SW 1271 (cell line): ENCODE measurements around the gene POLE.

ENCODE experiments used
- DNase-seq, 2 experiments: peaks; one replicate each; lab custom pipeline; 2025; lab: John Stamatoyannopoulos, UW

POLE gene, protein sequence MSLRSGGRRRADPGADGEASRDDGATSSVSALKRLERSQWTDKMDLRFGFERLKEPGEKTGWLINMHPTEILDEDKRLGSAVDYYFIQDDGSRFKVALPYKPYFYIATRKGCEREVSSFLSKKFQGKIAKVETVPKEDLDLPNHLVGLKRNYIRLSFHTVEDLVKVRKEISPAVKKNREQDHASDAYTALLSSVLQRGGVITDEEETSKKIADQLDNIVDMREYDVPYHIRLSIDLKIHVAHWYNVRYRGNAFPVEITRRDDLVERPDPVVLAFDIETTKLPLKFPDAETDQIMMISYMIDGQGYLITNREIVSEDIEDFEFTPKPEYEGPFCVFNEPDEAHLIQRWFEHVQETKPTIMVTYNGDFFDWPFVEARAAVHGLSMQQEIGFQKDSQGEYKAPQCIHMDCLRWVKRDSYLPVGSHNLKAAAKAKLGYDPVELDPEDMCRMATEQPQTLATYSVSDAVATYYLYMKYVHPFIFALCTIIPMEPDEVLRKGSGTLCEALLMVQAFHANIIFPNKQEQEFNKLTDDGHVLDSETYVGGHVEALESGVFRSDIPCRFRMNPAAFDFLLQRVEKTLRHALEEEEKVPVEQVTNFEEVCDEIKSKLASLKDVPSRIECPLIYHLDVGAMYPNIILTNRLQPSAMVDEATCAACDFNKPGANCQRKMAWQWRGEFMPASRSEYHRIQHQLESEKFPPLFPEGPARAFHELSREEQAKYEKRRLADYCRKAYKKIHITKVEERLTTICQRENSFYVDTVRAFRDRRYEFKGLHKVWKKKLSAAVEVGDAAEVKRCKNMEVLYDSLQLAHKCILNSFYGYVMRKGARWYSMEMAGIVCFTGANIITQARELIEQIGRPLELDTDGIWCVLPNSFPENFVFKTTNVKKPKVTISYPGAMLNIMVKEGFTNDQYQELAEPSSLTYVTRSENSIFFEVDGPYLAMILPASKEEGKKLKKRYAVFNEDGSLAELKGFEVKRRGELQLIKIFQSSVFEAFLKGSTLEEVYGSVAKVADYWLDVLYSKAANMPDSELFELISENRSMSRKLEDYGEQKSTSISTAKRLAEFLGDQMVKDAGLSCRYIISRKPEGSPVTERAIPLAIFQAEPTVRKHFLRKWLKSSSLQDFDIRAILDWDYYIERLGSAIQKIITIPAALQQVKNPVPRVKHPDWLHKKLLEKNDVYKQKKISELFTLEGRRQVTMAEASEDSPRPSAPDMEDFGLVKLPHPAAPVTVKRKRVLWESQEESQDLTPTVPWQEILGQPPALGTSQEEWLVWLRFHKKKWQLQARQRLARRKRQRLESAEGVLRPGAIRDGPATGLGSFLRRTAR (N-terminal part only)

DNA sequence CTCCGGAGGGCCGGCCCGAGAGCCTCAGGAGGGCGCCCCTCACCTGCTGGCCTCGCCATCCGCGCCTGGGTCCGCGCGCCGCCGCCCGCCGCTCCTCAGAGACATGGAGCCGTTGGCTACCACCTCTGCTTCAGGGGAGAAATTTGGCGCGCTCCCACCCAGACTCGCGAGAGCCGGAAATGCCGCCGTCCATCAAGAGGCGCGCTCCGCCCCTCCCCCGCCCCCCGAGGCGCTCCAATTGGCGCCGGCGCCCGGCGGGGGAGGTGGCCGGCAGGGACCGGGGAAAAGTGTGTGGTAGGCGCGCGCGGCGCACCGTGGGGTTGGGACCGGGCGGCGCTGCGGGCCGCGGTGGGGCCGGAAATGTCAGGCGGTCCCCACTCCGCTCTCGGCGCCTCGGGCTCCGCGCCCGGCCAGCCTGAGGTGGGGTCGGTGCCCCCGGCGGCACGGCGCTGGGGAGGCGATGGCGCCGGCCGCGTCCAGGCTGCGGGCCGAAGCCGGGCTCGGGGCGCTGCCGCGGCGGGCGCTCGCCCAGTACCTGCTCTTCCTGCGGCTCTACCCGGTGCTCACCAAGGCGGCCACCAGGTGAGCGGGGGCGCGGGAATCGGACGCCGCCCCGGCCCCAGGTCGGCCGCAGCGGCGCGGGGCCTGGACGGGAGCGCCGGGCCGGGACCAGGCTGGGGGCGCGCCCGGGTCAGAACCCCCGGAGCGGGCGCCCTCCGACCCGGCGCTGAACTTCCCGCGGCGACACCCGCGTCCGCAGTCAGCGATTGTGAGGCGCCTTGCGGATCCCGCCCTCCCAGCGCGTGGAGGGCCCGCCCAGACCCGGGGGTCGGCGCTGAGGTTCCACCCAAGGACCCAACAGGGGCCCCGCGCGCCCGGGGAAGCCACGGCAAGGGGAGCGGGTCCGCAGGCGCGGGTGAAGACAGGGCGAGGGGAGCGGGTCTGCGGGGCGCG is at the start of gene POLE, which contains the start of gene PXMP2:
POLE (minus strand) TSS at position 132 of the 954 bp plus-strand sequence; CDS start at position 105, 27 bp downstream.
PXMP2 (plus strand) TSS at position 377 of the 954 bp plus-strand sequence; CDS start at position 461, 84 bp downstream.
- peak; percentile 61 to 89 for DNase-seq

DNA sequence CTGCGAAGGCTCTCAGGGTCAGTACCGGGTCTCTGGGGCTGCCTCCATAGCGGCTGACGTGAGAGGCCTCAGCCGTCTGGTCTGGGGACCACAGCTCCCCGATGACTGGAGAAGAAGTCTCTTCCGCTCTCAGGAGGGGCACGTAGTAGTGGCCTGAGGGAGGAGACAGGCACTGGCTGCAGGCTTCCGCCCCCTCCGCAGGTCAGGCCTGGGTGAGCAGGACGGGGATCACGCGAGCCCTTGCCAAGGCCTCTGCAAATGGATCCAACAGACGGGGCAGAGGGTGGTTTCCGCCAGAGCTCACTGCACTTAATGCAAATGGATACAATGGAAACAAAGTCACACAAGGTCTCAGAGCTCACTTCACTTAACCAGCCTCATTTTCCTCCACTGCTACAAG is 49.8 kb upstream of the POLE start:
- no peak for DNase-seq

DNA sequence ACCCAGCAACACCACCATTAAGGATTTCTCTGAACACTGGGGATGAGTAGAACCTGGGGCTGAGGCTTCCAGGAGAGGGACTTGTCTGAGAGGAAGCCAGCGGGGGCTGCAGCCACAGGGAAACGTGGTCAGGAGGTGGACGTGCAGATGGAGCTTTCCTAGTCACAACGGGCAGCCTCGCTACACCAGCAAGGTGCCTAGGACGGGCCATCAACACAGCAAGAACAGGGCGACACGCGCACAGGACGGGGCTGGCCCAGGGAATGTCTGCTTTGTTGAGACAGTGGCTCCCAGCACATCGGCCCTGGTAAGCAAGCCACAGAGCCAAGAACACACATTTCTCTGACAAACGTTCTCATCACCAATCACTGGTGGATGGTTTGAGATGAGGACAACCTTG is 49.2 kb upstream of the POLE start:
- no peak for DNase-seq

DNA sequence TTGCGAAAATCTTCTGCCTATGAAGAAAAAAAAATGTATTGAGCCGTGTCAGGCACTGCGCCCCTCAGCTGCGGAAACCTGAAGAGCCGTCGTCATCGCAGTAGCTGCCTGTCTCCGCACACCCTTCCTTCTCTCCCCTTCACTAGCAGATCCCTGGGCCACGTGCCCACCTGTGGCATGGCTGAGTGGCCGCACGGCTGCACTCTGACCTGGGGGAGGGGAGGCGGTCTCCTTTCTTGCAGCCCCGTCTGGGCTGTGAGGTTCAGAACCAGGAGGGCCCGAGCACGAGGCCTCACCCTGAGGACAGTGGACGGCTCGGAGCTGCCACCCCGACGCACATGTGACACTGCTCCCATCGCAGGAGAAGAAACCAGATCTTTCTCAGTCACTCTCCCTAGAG is 48.4 kb upstream of the POLE start:
- no peak for DNase-seq

- no peak for DNase-seq
These were observed 47.1 kb upstream of the POLE start for GRCh38 chr12:132734206-132734605.

- no peak for DNase-seq
These were observed 44.4 kb upstream of the POLE start for GRCh38 chr12:132731574-132731973.

DNA sequence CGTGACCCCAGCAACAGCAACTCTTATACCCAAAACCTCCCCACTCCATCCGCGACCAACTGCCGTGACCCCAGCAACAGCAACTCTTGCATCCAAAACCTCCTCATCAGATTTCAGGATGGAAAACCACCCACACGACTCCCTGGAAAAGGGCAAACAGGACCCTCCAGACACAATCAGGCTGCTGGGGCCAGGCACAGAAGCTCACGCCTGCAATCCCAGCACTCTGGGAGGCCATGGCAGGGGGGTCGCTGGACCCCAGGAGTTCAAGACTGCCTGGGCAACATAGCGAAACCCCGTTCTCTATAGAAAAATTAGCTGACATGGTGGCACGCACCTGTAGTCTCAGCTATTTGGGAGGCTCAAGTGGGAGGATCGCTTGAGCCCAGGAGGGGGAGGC is 43.2 kb upstream of the POLE start:
- no peak for DNase-seq

GRCh38 chr12:132729541-132730320 is 42.6 kb upstream of the POLE start:
- DNase-seq = peak in 1 of 2 experiments; percentile 24

DNA sequence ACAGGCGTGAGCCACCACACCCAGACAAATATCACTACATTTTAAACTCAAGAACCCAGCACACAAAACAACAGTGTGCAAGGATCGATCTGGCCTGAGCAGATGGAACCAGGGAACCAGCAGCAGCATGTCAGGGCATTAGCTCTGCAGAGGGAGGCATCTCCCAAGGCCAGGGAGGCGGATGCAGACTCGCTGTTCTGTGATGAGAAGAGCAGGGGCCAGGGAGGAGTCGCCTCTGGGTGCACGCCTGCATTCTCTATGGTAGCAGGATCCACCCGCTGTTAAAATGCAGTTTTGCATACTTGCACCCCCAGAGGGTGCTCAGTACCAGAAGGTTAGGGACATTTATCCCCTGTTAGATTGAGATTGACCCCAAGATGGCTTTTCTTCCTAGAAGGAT is 41.4 kb upstream of the POLE start:
- DNase-seq = no peak

DNA sequence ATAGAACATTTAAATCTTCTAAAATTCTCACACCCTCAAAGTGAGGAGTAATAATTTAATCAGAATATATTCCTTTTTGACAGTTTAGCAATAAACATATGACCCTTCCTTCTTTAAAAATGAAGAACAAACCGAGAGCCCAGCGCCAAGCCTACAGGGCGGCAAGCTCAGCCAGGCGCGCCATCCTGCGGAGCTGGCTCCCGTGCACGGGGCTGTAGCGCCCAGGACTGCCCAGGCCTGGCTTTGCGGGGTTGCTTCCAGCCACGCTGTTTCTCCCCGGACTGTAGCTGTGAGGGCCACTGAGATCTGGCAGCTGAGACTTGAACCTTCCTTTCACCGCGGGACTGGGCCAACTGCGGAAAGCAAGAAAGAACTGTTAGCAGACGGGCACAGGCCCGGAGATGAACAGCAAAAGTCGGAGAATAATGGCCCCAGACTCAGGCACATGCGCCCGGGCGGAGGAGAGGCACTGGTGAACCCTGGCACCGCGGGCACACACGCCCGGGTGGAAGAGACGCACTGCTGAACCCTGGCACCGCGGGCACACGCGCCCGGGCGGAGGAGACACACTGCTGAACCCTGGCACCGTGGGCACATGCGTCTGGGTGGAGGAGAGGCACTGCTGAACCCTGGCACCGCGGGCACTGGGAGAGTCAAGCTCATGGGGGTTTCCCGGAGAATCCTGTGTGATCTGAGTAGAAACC is 40.1 kb upstream of the POLE start:
- no peak for DNase-seq

- DNase-seq = no peak
These were observed 39.2 kb upstream of the POLE start for GRCh38 chr12:132726386-132726785.

- no peak for DNase-seq
These were observed 37.5 kb upstream of the POLE start for GRCh38 chr12:132724506-132725241.

DNA sequence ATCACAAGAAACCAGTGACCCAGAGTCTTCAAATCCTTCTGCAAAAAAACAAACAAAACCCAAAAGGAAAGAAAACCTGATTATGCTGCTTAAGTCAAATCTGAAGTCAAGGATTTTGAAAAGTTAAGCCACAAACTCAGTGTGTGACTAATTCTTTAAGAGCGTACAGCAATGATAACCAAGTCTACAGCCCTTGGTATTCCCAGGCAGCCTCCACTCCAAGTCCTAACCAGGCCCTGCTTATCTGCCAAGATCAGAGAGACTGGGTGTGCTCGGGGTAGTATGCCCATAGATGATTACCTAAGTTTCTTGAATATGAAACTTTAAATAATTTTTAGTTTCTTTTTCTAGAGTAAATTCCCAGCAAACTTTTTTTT is 36.6 kb upstream of the POLE start:
- no peak for DNase-seq

DNA sequence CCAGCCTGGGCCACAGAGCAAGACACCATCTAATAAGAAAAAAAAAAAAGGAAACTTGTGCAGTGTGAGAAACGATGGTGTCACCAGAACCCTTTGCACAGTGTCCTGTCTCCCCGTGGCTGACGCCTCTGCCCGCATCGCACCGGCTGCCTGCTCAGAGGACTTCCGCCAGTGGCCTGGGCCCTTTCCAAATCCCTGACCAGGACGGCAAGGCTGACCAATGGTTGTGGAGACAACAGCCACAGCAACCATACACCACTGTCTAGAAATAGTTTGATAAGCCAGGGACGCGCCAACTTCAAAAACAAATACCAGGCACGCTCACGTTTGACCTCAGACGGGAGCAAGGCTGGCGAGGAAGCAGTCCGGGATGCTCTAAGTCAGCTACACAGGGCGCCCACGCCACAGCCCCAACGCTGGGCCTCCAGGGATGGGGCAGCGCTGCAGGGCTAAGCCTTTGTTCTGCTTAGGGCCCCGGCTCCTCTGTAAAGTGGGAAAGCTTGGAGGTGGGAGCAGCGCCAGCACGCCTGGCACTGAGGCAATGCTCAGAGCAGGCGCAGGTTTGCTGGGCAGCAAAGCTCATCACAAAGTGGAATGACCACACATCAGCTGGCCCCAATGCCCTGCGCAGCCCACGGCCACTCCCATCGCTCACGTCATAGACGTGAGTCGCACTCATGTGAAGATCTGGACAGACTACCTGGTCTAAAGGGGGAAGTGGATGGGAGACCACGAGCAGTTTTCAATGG is 36.0 kb upstream of the POLE start:
- no peak for DNase-seq

- no peak for DNase-seq
These were observed 33.6 kb upstream of the POLE start for GRCh38 chr12:132720606-132721345.

DNA sequence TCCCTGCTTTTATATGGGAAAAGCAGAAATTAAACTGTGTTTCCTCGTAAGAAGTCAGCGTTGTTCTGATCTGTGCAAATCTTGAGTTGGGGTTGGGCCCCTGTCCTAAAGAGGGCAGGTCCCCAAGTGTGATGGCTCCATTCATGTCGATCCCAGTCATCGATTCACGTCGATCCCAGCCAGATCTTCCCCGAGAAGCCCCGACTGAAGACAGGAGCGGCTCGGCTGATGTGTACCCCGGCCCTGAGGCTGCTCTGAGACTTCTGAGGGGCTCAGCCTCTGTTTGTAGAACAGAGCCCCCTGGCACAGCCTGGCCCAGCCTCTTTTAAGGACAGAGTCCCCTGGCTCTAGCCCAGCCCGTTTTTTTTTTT is 32.8 kb upstream of the POLE start:
- no peak for DNase-seq
